Bronchial epithelial cell (primary cell): ENCODE results near the gene APP. TPM values are rescaled to one million over a fixed set of nuclear protein-coding genes. Genes with fewer than 3 reads are reported as not detected.

ENCODE experiments used
- DNase-seq: peaks from one replicate; pipeline ENCODE4 v3.0.0-alpha.2; 2010; ENCODE audit warnings: low read depth
- FAIRE-seq: peaks from 2 replicates; lab custom pipeline; 2011; peaks lifted over from hg19 to GRCh38; lab: Jason Lieb, UNC
- H3K27me3 ChIP-seq: 2 replicates; pipeline ENCODE4 v1.5.1; 2011; ENCODE audit warnings: low read length; ENCODE audit not compliant: control insufficient read depth, insufficient read depth
- H3K36me3 ChIP-seq: 2 replicates; pipeline ENCODE4 v1.5.1; 2011; ENCODE audit warnings: low read length; ENCODE audit not compliant: control insufficient read depth, insufficient read depth
- H3K4me3 ChIP-seq: 2 replicates; pipeline ENCODE4 v1.5.1; 2011; ENCODE audit warnings: mild to moderate bottlenecking, low read depth, low read length, control low read depth
- total RNA-seq: library from RNA; depleted of rRNA; stranded (reverse); fragments of >200 nt; gene quantifications from 2 replicates; pipeline ENCODE4 v1.2.1, GENCODE V29; 2014
- TF ChIP-seq, protein P1 (sequence below): IDR thresholded peaks from 2 replicates; pipeline ENCODE4 v1.5.1; 2011; ENCODE audit warnings: mild to moderate bottlenecking, moderate library complexity, low read length, control low read depth, inconsistent platforms; ENCODE audit not compliant: insufficient read depth, severe bottlenecking

APP gene
- total RNA-seq, 1 donor from 2014 or later: 745 TPM

DNA sequence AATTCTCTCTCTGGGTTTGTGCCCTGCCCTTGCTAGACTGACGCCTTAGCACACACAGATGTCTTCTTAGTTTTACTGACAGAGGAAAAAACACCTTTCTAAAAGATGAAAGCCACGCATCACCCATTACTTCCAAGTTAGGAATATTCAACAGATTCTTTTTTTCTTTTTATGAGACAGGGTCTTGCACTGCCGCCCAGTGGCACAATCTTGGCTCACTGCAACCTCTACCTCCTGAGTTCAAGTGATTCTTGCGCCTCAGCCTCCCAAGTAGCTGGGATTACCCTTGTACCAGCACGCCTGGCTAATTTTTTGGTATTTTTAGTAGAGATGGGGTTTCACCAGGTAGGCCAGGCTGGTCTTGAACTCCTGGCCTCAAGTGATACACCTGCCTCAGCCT, 169.2 kb downstream of the APP start:
- TF ChIP-seq, protein P1, sequence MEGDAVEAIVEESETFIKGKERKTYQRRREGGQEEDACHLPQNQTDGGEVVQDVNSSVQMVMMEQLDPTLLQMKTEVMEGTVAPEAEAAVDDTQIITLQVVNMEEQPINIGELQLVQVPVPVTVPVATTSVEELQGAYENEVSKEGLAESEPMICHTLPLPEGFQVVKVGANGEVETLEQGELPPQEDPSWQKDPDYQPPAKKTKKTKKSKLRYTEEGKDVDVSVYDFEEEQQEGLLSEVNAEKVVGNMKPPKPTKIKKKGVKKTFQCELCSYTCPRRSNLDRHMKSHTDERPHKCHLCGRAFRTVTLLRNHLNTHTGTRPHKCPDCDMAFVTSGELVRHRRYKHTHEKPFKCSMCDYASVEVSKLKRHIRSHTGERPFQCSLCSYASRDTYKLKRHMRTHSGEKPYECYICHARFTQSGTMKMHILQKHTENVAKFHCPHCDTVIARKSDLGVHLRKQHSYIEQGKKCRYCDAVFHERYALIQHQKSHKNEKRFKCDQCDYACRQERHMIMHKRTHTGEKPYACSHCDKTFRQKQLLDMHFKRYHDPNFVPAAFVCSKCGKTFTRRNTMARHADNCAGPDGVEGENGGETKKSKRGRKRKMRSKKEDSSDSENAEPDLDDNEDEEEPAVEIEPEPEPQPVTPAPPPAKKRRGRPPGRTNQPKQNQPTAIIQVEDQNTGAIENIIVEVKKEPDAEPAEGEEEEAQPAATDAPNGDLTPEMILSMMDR: no peak
- Histone ChIP-seq H3K27me3 (no peaks in the 10 kb centered on the region), H3K36me3 (peaks cover 8% of the 10 kb centered on the region), H3K4me3 (no peak overlapping the region)
- FAIRE-seq (no peak), DNase-seq (no peak)

GRCh38 chr21:25999921-26000582, 170.5 kb downstream of the APP start:
- H3K4me3 ChIP-seq: no peak overlapping the region
- no peak for FAIRE-seq
- no peak for DNase-seq
- TF ChIP-seq, protein P1: no peak
- H3K36me3 ChIP-seq: peaks cover 8% of the 10 kb centered on the region
- H3K27me3 ChIP-seq: no peaks in the 10 kb centered on the region

- TF ChIP-seq, protein P1: no peak
- Histone ChIP-seq H3K36me3 (peaks cover 12% of the 10 kb centered on the region), H3K4me3 (no peak overlapping the region), H3K27me3 (no peaks in the 10 kb centered on the region)
- FAIRE-seq (no peak), DNase-seq (no peak)
Measured at GRCh38 chr21:25997788-25998611, 172.6 kb downstream of the APP start.

- Histone ChIP-seq H3K36me3 (peaks cover 9% of the 10 kb centered on the region), H3K27me3 (no peaks in the 10 kb centered on the region), H3K4me3 (no peak overlapping the region)
- DNase-seq: no peak
- TF ChIP-seq, protein P1: no peak
- FAIRE-seq: no peak
Measured at GRCh38 chr21:25995278-25995677, 175.3 kb downstream of the APP start.

DNA sequence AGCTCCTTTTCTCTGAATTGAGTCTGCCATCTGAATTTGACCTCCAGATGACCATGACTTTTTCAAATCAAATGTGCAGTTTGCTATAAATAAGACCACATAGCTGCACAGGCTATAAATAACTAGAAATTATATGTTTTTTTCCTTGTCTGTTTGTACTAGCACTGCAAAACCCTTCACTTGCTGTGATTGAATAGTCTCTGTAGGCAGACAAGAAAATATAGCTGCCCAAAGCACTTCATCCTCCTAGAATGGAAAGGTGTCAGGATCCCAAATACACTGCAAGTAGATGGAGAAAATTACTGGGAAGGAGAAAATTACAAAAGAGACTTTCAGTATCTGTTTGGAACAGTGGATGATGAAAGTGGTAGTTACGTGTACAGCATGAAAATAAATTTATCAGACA, 175.8 kb downstream of the APP start:
- FAIRE-seq: no peak
- TF ChIP-seq, protein P1: no peak
- Histone ChIP-seq H3K4me3 (no peak overlapping the region), H3K27me3 (no peaks in the 10 kb centered on the region), H3K36me3 (peaks cover 8% of the 10 kb centered on the region)
- DNase-seq: no peak
